GM19351 (cell line): Measurements from ENCODE around the gene NPFFR1.
"Not testable (repeated sequence)": the region's sequence is repeated elsewhere in the genome, so short reads cannot be mapped to it uniquely, and the experiment has no call there.

Source experiments
- ATAC-seq: cut with Tn5 transposase; IDR thresholded peaks from one replicate; pipeline ENCODE4 v1.9.1; 2021; ENCODE audit warnings: mild to moderate bottlenecking, moderate library complexity; ENCODE audit not compliant: unreplicated experiment

The NPFFR1 gene

DNA sequence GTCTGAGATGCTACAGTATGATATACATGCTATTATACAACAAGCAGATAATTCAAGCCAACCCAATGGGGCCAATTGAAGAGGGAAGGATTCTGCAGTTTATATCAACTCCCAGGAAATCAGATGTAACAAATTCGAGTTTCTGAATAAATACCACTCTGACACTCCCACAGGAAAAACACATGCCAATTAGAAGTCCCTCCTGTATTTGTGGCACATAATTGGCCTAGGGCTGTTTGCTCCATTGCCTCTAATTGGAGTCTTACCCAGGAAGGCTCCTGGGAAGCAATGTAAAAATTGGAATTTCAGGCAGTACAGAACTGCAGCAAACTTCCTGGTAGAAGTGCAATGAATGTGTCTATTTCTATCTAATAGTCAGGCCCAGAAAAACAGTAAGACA, 55.3 kb downstream of the NPFFR1 start:
- ATAC-seq = no peak

DNA sequence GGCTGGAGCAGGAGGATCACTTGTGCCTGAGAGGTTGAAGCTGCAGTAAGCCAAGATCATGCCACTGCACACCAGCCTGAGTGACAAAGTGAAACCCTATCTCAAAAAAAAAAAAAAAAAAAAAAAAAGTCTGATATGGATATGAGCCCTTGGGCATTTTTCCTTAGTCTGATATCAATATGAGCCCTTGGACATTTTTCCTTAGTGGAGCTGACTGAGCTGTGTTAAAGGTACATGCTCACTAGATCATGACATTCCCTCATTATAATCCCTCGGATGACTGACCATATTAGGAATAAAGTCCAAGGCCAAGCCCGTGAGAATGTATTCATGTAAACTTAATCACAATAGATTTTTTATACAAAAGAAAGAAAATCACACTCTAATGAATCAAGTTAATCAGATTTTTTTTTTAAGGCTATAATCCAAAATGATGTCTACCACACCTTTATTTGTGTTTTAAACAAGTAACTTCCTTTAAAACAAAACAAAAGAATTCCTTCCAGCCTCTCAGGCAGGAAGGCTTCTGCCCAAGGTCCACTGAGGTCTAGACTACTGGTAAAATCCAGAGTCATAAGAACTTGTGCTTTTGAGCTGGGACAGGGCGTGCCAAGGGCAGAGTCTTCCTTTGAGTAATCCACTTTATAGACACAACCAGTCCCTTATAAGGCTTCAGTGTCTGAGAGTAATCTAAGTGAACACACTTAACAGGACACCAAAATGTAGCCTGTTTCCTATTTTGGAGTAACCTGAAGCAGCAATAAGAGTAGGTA, 56.1 kb downstream of the NPFFR1 start:
- ATAC-seq = no peak

DNA sequence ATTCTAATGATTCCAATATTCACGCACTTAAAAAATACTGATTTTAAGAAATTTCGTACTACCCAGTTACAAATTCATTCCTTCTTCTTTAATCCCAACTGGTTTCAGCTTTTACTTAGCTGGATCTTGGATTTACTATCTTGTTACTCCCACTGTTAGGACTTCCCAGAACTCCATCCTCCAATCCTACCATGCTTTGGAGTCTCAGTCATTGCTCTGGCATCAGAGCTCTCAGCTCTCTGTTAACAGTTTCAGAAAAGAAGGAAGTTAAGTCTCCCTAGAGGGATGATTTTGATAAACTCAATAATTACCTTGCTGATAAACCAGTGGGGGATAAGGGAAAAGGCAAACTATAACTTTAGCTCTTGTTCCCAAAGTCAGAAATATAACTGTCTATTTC, 60.1 kb downstream of the NPFFR1 start:
- ATAC-seq = no peak

DNA sequence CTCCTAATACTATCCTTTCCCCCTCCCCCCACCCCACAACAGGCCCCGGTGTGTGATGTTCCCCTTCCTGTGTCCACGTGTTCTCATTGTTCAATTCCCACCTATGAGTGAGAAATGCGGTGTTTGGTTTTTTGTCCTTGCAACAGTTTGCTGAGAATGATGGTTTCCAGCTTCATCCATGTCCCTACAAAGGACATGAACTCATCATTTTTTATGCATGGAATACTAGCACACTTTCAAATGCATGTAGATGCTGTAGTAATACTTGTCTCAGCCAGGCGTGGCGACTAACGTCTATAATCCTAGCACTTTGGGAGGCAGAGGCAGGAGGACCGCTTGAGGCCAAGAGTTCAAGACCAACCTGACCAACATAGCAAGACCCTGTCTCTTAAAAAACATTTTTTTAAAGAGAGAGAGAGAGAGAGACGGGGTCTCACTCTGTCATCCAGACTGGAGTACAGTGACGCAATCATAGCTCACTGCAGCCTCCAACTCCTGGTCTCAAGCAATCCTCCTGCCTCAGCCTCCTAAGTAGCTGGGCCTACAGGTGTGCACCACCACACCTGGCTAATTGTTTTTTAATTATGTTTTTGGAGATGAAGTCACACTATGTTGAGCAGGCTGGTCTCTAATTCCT, 60.9 kb downstream of the NPFFR1 start:
- not testable (repeated sequence) for ATAC-seq

GRCh38 chr10:70222340-70222794, 61.4 kb downstream of the NPFFR1 start:
- no peak for ATAC-seq

GRCh38 chr10:70221030-70221429, 62.8 kb downstream of the NPFFR1 start:
- no peak for ATAC-seq

- no peak for ATAC-seq
These were observed 70.9 kb downstream of the NPFFR1 start for GRCh38 chr10:70212879-70213278.

DNA sequence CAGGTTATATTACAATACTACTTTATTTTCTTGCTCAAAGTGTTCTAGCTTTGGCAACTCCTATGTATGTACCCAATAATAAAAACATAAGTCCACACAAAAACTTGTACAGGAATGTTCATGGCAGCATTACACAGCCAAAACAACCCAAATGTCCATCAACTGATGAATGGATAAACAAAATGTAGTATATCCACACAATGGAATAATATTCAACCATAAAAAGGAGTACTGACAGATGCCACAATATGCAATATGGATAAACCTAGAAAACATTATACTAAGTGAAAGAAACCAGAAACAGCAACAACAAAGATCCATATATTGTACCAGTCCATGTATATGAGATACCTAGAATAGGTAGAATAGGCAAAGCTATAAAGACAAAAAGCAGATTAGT, 71.5 kb downstream of the NPFFR1 start:
- no peak for ATAC-seq

DNA sequence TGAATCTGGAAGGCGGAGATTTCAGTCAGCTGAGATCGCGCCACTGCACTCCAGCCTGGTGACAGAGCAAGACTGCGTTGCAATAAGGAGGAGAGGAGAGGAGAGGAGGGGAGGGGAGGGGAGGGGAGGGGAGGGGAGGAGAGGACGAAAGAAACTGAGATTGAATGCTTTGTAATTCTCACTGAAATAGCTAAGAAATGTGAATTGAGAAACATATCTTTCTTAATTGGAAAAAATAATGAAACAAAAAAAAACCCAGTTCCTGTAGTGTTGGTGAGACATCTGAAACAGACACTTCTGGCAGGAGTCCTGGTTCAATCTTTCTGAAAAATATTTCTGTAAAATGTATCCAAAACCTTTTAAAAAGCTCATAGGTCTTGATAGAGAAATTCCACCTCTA, 77.0 kb downstream of the NPFFR1 start:
- no peak for ATAC-seq

GRCh38 chr10:70201105-70201504, 82.7 kb downstream of the NPFFR1 start:
- no peak for ATAC-seq

DNA sequence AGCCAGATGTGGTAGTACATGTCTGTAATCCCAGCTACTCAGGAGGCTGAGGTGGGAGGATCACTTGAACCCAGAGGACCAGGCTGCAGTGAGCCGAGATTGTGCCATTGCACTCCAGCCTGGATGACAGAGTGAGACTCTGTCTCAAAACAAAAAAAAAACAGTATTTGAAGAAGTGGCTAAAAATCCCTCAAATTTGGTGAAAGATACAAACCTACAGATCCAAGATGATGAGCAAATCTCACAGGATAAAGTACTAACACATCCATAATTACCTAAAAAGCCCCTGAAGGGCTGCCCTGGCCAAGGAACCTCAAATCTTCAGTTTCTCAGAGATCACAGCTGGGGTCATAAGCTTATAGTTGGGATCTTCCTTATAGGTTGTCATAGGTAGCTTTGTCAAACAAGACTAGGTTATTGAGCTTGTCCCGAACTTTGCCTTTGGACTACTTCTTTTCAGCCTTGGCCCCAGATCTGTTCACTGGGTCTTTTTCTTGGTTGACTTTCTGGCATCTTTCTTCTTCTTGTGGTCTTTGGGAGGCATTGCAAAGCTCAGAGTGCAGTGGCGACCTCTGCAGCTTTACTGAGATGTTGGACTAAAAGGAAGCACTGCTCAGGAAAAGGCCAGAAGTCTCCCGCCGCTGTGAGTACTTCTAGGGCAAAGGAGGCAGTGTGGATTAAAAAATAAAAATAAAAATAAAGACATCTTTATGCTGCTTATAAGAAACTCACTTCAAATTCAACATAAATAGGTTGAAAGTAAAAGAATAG, 84.9 kb downstream of the NPFFR1 start:
- no peak for ATAC-seq
